T-helper 9 cell (primary cell): ENCODE measurements around the gene FTCD.

ENCODE experiments used
- DNase-seq: peaks from one replicate; pipeline ENCODE4 v3.0.0-alpha.2; 2020

FTCD gene

GRCh38 chr21:46136739-46137349 lies 18.5 kb downstream of the FTCD start:
- no peak for DNase-seq

- no peak for DNase-seq
Observed at GRCh38 chr21:46135782-46136395, 19.5 kb downstream of the FTCD start.

- DNase-seq: no peak
Observed at GRCh38 chr21:46131838-46132651, 23.3 kb downstream of the FTCD start.

GRCh38 chr21:46131588-46131837 lies 23.9 kb downstream of the FTCD start:
- no peak for DNase-seq

GRCh38 chr21:46130831-46131587 lies 24.4 kb downstream of the FTCD start:
- no peak for DNase-seq

GRCh38 chr21:46129846-46130651 lies 25.3 kb downstream of the FTCD start:
- no peak for DNase-seq

GRCh38 chr21:46128933-46129571 lies 26.3 kb downstream of the FTCD start:
- DNase-seq: no peak

- no peak for DNase-seq
Observed at GRCh38 chr21:46128106-46128932, 27.1 kb downstream of the FTCD start.

GRCh38 chr21:46127239-46128105 lies 27.9 kb downstream of the FTCD start:
- DNase-seq: no peak

GRCh38 chr21:46126309-46127238 lies 28.8 kb downstream of the FTCD start:
- DNase-seq: no peak

- DNase-seq: no peak
Observed at GRCh38 chr21:46125846-46126301, 29.5 kb downstream of the FTCD start.

- DNase-seq: no peak
Observed at GRCh38 chr21:46124926-46125845, 30.2 kb downstream of the FTCD start.

GRCh38 chr21:46124083-46124925 lies 31.1 kb downstream of the FTCD start:
- no peak for DNase-seq

- no peak for DNase-seq
Observed at GRCh38 chr21:46122758-46123683, 32.4 kb downstream of the FTCD start.

- no peak for DNase-seq
Observed at GRCh38 chr21:46122237-46122671, 33.1 kb downstream of the FTCD start.
